Endodermal cell (in vitro differentiated cells): ENCODE data around the gene ESF1. TPM values are rescaled to one million over a fixed set of nuclear protein-coding genes. Genes with fewer than 3 reads are reported as not detected.

Experiments used
- DNase-seq: peaks from one replicate; pipeline ENCODE4 v3.0.0-alpha.2; 2017
- H3K27ac ChIP-seq: 2 replicates; pipeline ENCODE4 v1.5.1; 2013; ENCODE audit warnings: mild to moderate bottlenecking, low read depth, low read length, moderate library complexity
- H3K27me3 ChIP-seq: 2 replicates; pipeline ENCODE4 v1.6.1; 2013; ENCODE audit warnings: mild to moderate bottlenecking, low read length, moderate library complexity; ENCODE audit not compliant: insufficient read depth, control insufficient read depth, poor library complexity, severe bottlenecking
- H3K36me3 ChIP-seq: 2 replicates; pipeline ENCODE4 v1.7.0; 2013; ENCODE audit warnings: mild to moderate bottlenecking, low read length, moderate library complexity; ENCODE audit not compliant: control insufficient read depth, insufficient read depth
- H3K4me1 ChIP-seq: one replicate; pipeline ENCODE4 v1.7.0; 2013; ENCODE audit warnings: low read length; ENCODE audit not compliant: control insufficient read depth, insufficient read depth
- H3K4me3 ChIP-seq: 2 replicates; pipeline ENCODE4 v1.5.1; 2013; ENCODE audit warnings: mild to moderate bottlenecking, low read length, moderate library complexity
- H3K9ac ChIP-seq: 2 replicates; pipeline ENCODE4 v1.6.1; 2013; ENCODE audit warnings: mild to moderate bottlenecking, low read length, moderate library complexity; ENCODE audit not compliant: poor library complexity, severe bottlenecking; ENCODE audit errors: extremely low read depth
- H3K9me3 ChIP-seq: 2 replicates; pipeline ENCODE4 v1.6.1; 2013; ENCODE audit warnings: mild to moderate bottlenecking, low read length, moderate library complexity; ENCODE audit not compliant: control insufficient read depth
- H3K27ac Mint-ChIP-seq: 2 replicates; pipeline ENCODE4 v1.8.0; 2020; ENCODE audit warnings: mixed read lengths
- H3K27me3 Mint-ChIP-seq: 2 replicates; pipeline ENCODE4 v1.8.0; 2021; ENCODE audit warnings: mild to moderate bottlenecking, mixed read lengths; ENCODE audit not compliant: insufficient read depth
- H3K36me3 Mint-ChIP-seq: 2 replicates; pipeline ENCODE4 v1.8.0; 2020; ENCODE audit warnings: low read depth, mixed read lengths
- H3K4me1 Mint-ChIP-seq: 2 replicates; pipeline ENCODE4 v1.8.0; 2020; ENCODE audit warnings: mixed read lengths
- H3K4me3 Mint-ChIP-seq: 2 replicates; pipeline ENCODE4 v1.8.0; 2020; ENCODE audit warnings: mild to moderate bottlenecking, moderate library complexity, mixed read lengths
- H3K9me3 Mint-ChIP-seq: 2 replicates; pipeline ENCODE4 v1.8.0; 2020; ENCODE audit warnings: mild to moderate bottlenecking, mixed read lengths
- CTCF ChIP-seq: fragments of 200-600 bp; sonication (generic); conservative IDR thresholded peaks from 2 replicates; pipeline ENCODE4 v1.5.0; 2021; ENCODE audit warnings: antibody characterized with exemption, mild to moderate bottlenecking
- WGBS, 2 experiments: methylation state at CpG; one replicate each; pipeline versions ENCODE4 v1.1.5 to v1.1.7; 2013; ENCODE audit warnings: missing lambda C conversion rate in 2 of 2, mixed read lengths in 1 of 2; ENCODE audit not compliant: insufficient coverage in 1 of 2, insufficient read length in 1 of 2; 5-methylcytosine and 5-hydroxymethylcytosine counted together
- total RNA-seq, 2 donors: library from RNA; stranded (reverse); fragmentation: NEBNext Ultra II Directional in 1 of 2; extraction: Animal tissue kit (Norgen Biotek cat#: 25700) in 1 of 2; gene quantifications; 2 replicates in 1 of 2; 3 replicates in 1 of 2; pipeline ENCODE4 v1.2.1, GENCODE V29; 2021

The ESF1 gene
- total RNA-seq, 2 donors from 2014 or later: 23.9 to 32.1 TPM

- Histone ChIP-seq H3K27ac (no peak overlapping the region), H3K36me3 (peaks cover 71% of the 10 kb centered on the region), H3K9me3 (no peaks in the 10 kb centered on the region), H3K27me3 (no peaks in the 10 kb centered on the region), H3K4me1 (no peaks in the 10 kb centered on the region), H3K4me3 (no peak overlapping the region), H3K9ac (no peak overlapping the region)
- Mint-ChIP-seq H3K9me3 (no peaks in the 10 kb centered on the region), H3K27ac (no peak overlapping the region), H3K27me3 (no peaks in the 10 kb centered on the region), H3K4me3 (no peak overlapping the region), H3K4me1 (peaks cover 17% of the 10 kb centered on the region), H3K36me3 (peaks cover 54% of the 10 kb centered on the region)
- WGBS, 2 experiments: 93% methylated on average over 2 of the region's 2 CpGs; no CpG with 5 or more reads in 1 of the 2 experiments
- DNase-seq: no peak
- no peak for TF ChIP-seq CTCF
Measured at GRCh38 chr20:13790708-13791107, 6.0 kb upstream of the ESF1 start.

GRCh38 chr20:13788167-13788834, 3.6 kb upstream of the ESF1 start:
- 75% methylated on average over 1 of the region's 1 CpG; no CpG with 5 or more reads in 1 of the 2 experiments for WGBS, 2 experiments
- no peak overlapping the region for H3K27ac ChIP-seq
- H3K36me3 Mint-ChIP-seq: peaks cover 31% of the 10 kb centered on the region
- H3K27me3 Mint-ChIP-seq: no peaks in the 10 kb centered on the region
- no peak overlapping the region for H3K9ac ChIP-seq
- TF ChIP-seq CTCF: peak; percentile 83
- peak; percentile 81 for DNase-seq
- no peak overlapping the region for H3K4me3 ChIP-seq
- H3K4me3 Mint-ChIP-seq: no peak overlapping the region
- no peaks in the 10 kb centered on the region for H3K4me1 ChIP-seq
- no peaks in the 10 kb centered on the region for H3K27me3 ChIP-seq
- H3K36me3 ChIP-seq: peaks cover 48% of the 10 kb centered on the region
- no peaks in the 10 kb centered on the region for H3K9me3 ChIP-seq
- no peak overlapping the region for H3K27ac Mint-ChIP-seq
- H3K9me3 Mint-ChIP-seq: no peaks in the 10 kb centered on the region
- H3K4me1 Mint-ChIP-seq: peaks cover 17% of the 10 kb centered on the region

DNA sequence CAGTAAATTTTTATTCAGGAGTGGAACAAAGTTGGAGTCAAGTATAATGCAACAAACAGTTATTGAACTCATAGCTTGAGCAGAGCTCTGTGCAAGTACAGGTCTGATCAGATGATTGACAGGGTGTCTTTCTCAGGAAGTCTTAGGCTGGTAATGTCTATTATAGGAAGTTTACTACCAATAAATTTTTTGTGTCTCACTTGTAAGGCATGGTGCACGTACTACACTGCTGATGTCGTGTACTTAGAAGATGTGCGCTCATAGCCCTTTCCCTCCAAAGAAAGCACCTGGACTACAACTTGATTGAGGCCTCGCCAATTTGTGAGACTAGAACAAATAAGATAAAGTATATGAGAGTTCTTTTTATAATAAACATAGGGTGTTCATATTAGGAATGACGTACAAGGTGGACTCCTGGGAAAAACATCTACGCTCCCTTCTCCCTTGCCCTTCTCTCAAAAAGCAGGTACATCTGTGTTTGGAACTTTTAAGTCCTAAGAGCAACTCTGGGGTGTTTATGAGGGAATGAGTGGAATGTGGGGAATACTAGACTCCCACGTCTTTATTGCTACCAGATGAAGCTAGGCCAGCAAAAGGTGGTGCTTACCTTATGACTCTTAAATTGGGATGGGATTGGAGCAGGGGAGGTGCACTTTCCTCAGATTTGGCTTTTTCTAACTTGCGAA, 1.6 kb upstream of the ESF1 start:
- peak overlapping the region; percentile 79 for H3K9ac ChIP-seq
- H3K4me3 Mint-ChIP-seq: peak overlapping the region; percentile 89
- H3K27me3 Mint-ChIP-seq: no peaks in the 10 kb centered on the region
- no peaks in the 10 kb centered on the region for H3K9me3 Mint-ChIP-seq
- H3K36me3 Mint-ChIP-seq: peaks cover 41% of the 10 kb centered on the region
- H3K4me3 ChIP-seq: peak overlapping the region; percentile 100
- no peaks in the 10 kb centered on the region for H3K9me3 ChIP-seq
- peak overlapping the region; percentile 84 for H3K27ac Mint-ChIP-seq
- H3K4me1 ChIP-seq: no peaks in the 10 kb centered on the region
- no peak overlapping the region for H3K27ac ChIP-seq
- H3K4me1 Mint-ChIP-seq: peaks cover 17% of the 10 kb centered on the region
- TF ChIP-seq CTCF: no peak
- no peaks in the 10 kb centered on the region for H3K27me3 ChIP-seq
- peaks cover 45% of the 10 kb centered on the region for H3K36me3 ChIP-seq
- no peak for DNase-seq
- WGBS, 2 experiments: 81 to 84% methylated on average over 3 to 8 of the region's 8 CpGs
